NOMO-1 treated with DMSO at 0.1 percent for 48 hours (cell line): ENCODE data around the gene UFSP1.
A peak's percentile ranks its signal among the peaks of the same experiment; 100 is the strongest.

Experiments
- DNase-seq: peaks from one replicate; lab custom pipeline; 2025; ENCODE audit not compliant: unreplicated experiment; lab: John Stamatoyannopoulos, UW

The UFSP1 gene

DNA sequence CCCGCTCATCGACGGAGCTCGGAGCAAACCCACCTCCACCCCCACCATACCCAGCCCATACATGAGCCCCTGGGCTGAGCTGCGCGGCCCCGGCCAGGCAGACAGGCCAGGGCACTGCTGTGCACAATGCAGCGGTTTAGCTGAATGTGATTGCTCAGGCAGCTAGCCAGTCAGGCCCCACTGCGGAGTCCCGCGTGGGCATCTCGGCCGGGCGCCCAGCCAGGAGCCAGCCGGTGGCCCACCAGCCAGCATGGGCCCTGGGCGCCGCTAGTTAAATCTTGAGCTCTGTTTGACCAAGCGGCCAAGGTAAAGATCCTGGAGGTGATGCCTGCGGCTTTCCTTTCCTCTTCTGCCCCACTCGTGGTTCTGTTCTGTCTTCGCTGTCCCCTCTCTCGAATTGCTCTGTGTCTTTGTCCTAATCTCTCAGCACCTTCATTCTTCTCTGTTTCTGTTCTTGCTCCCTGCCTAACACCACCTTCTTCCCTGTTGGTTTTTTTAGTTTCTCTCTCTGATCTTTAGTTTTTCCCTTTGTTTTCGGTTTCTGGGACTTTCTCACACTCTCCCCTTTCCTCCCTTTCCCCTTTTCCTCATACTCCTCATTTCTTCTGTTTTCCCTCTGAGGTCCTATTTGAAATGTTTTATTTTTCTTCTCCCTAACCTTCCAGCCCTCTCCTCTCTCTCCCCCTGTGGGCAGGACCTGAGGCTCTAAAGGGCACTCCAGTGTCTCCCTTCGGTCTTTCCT lies 6.6 kb downstream of the UFSP1 start:
- no peak for DNase-seq

DNA sequence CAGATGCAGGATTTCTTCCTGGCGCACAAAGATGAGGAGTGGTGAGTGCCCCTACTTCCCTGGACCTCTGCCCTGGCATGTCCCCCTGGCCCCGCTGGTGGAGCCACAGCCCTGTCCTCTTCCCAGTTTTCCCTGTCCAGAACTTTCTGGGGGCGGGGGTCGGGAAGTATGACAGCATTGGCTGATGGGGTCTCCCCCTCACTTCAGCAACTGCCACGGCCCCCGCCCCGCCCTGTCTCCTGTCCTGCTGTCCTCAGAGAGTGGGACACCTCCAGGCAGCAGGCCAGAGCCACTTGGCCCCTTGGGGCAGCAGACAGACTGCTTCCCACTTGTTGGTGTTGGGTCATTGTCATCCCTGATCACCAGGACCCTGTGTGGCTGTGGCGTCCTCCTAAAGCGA lies 7.3 kb downstream of the UFSP1 start:
- no peak for DNase-seq

GRCh38 chr7:100881136-100881535 lies 8.4 kb downstream of the UFSP1 start:
- DNase-seq: no peak

DNA sequence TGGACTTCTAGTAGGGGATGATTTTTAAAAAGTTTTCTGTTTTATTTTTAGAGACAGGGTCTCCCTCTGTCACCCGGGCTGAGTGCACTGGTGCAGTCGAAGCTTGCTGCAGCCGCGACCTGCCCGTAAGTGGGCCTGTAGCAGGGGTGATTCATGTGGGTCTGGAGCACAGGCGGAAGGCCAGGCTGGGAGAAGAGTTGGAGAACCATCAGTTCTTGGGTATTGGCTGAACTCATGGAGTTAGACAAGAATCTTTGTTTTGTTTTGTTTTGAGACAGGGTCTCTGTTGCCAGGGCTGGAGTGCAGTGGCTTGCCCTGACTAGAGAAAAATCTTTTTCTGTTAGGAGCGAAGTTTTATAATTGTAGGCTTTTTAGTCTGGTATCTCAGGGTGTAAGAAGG lies 8.9 kb downstream of the UFSP1 start:
- no peak for DNase-seq

GRCh38 chr7:100879685-100880261 lies 9.7 kb downstream of the UFSP1 start:
- DNase-seq: no peak

GRCh38 chr7:100878685-100879084 lies 10.8 kb downstream of the UFSP1 start:
- DNase-seq: no peak

- DNase-seq: no peak
These were observed 11.5 kb downstream of the UFSP1 start for GRCh38 chr7:100878013-100878412.

GRCh38 chr7:100875356-100875751 lies 14.2 kb downstream of the UFSP1 start:
- peak; percentile 33 for DNase-seq

DNA sequence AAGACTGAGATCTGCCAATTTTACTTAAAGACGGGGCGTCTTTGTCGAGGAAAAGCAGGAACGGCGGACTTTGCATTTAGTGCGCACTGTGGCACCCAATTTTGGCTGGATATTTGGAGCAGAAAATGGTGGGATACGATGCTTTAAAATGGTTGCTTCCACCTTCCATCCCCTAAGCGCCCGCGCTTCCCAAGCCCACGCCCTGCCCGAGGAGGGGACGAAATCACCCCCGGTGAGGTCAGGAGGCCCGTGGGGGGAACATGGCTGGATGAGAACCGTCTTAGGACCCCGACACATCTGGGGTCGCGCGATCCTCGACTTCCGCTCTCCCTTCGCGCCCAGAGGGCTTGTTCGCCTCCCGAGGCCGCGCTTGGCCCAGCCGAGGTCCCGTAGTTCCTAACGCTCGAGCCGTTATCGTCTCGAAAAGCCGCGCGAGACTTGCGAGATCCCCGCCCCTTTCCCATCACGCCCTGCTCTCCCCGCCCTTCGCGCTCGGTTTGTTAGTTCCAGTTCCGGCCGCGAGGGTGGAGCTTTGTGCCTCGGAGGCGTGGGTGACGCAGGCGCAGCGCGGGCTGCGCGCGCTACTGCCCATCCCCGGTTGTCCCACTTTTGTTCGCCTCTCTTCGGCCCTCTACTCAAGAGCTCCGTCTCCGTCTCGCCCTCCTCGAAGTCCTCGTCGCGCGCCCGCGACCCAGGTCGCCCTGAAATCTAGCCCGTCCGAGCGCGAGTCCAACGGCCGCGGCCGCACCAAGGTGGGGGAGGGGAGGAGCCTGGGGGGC lies 14.7 kb downstream of the UFSP1 start, which contains the start of gene SRRT:
SRRT (plus strand) TSS at position 527 of the 779 bp plus-strand sequence. CDS start 488 bp downstream, outside the sequence.
- DNase-seq: peak; percentile 98

- DNase-seq: no peak
These were observed 15.3 kb downstream of the UFSP1 start for GRCh38 chr7:100874300-100874576.

DNA sequence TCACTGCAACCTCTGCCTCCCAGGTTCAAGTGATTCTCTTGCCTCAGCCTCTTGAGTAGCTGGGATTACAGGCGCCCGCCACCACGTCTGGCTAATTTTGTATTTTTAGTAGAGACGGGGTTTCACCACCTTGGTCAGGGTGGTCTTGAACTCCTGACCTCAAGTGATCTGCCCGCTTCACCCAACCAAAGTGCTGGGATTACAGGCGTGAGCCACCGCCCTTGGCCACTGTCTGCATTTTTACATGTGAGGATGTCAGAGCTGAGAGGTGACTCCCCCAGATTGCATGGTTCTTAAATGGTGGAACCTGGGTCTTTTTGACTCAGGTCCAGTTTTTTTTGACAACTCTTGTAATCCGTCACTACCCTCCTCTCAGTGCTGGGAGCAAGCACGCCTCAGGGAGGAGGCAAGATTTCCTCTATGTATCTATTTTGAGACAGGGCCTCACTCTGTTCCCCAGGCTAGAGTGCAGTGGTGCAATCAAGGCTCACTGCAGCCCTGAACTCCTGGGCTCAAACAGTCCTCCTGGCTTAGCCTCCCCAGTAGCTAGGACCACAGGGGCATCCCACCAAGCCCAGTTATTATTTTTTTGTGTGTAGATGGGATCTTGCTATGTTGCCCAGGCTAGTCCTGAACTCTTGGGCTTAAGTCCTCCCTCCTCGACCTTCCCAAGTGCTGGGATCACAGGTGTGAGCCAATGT lies 15.8 kb downstream of the UFSP1 start:
- no peak for DNase-seq

DNA sequence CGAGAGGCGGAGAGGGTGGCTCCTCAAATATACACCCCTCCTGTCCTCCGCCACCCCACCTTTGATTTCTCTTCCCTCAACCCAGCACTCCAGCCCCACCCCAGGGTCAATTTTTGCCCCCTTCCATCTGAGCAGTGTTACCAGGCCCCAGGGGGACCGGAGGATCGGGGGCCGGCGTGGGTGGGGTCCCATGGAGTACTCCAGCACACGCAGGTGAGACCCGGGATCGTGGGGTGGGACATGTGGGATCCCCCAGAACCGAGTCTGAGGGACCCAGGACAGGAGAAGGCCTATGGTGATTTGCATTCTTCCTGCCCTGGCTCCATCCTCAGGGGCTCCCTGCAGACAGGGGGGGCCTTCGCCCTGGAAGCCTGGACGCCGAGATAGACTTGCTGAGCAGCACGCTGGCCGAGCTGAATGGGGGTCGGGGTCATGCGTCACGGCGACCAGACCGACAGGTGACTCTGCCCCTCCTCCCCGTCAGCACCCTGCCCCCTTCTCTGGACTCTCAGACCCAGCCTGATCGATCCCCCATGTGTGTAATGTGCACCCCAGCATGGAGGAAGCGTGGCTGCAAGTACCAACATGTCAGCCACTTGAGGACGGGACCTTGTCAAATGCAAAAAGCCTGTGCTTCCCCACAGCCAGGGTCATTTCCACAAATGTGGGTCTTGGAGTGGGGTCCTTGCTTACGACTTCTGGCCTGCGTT lies 21.6 kb downstream of the UFSP1 start:
- no peak for DNase-seq

- DNase-seq: no peak
These were observed 22.3 kb downstream of the UFSP1 start, which contains the start of gene TRIP6 for GRCh38 chr7:100867040-100867775. Gene TRIP6 (plus strand): TSS chr7:100867387. CDS start chr7:100867498, 111 bp downstream.

GRCh38 chr7:100866729-100867039 lies 22.8 kb downstream of the UFSP1 start:
- DNase-seq: no peak

- DNase-seq: no peak
These were observed 23.4 kb downstream of the UFSP1 start for GRCh38 chr7:100865938-100866728.

DNA sequence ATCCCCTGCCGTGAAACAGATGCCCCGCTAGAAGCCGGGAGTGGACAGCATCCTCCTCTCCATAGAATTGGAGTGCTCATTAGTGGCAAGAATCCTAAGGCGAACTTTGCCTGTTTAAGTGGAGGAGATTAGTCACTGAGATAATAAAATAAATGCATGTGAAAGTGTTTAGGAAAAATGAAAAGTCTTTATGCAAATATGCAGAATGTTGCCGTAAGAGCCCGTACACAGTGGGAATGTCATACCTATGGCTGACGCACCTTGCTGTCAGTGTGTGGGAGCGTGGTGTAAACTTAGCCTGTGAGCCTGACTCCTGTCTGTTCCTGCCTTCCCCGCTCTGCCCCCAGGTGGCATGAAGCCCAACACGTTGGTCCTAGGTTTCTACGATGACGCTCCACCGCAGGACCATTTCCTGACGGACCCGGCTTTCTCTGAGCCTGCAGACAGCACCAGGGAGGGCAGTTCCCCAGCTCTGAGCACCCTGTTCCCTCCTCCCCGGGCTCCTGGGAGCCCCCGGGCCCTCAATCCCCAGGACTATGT lies 24.1 kb downstream of the UFSP1 start:
- DNase-seq: no peak

DNA sequence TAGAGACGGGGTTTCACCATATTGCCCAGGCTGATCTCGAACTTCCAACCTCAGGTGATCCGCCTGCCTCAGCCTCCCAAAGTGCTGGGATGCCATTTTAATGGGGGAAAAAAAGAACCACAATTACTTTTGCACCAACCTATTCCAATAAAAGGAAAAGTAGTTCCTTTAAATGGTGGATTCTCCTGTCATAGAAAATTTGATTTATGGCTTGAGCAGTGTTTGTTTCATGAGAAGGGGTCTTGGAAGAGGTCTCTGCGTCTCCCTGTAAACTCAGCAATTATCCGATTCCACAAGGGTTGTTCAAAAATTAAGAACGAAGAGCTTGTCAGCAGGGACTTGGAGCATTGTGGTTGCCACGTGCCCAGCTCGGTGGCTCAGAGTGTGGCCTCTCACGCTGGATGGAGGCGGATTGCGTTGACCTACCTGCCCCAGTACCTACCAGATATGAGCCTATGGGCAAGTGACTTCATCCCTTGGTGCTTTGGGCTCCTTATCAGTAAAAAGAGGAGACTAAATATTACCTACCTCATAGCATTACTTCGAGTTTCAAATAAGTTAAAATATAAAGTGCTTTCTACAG lies 25.2 kb downstream of the UFSP1 start:
- DNase-seq: no peak

- no peak for DNase-seq
These were observed 26.0 kb downstream of the UFSP1 start for GRCh38 chr7:100863406-100863950.

DNA sequence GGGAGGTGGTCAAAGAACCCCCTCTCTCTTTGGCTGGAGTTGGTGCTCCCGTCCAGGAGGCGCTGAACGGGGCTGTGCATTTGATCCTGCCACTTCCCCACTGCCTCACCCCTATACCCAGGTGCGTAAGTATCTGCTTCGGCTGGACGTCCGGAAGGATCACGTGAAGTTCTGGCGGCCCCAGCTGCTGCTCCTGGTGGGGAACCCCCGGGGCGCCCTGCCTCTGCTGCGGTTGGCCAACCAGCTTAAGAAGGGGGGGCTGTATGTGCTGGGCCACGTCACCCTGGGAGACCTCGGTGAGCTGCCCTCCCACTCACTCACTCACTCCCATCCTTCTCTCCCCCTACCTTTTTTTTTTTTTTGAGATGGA lies 27.9 kb downstream of the UFSP1 start:
- DNase-seq: no peak
